SK-N-SH (cell line): ENCODE results near the gene CLEC4G. TPM values are rescaled to one million over a fixed set of nuclear protein-coding genes. Genes with fewer than 3 reads are reported as not detected.

Experiments
- CTCF ChIA-PET: fragments of 300-600, 350-600 bp; formaldehyde crosslinking; extraction: SDS; loops from one replicate; lab custom pipeline; 2021; lab: Yijun Ruan, JAX
- POLR2A ChIA-PET: fragments of 350-600 bp; sonication (Branson Sonifier 250); formaldehyde crosslinking; extraction: SDS; loops from one replicate; lab custom pipeline; 2020; ENCODE audit warnings: antibody characterized with exemption, inconsistent platforms; lab: Yijun Ruan, JAX
- DNase-seq: peaks from one replicate; pipeline ENCODE4 v3.0.0; 2012
- H2AFZ ChIP-seq: fragments of 200-600 bp; sonication (generic); 2 replicates; pipeline ENCODE4 v1.8.1; 2016; ENCODE audit warnings: antibody characterized with exemption, mild to moderate bottlenecking, low read depth
- H3F3A ChIP-seq: fragments of 200-600 bp; sonication (generic); replicated peaks from 2 replicates; pipeline ENCODE3; 2016; ENCODE audit warnings: antibody characterized with exemption, mild to moderate bottlenecking; ENCODE audit not compliant: insufficient read depth
- H3K27ac ChIP-seq, 2 experiments: fragments of 200-500 bp in 1 of 2; fragments of 200-600 bp in 1 of 2; sonication (Bioruptor generic) in 1 of 2; sonication (generic), shearing (Covaris generic) in 1 of 2; 2 replicates each; pipeline versions ENCODE4 v1.5.1 to v1.6.1; 2014 to 2016; ENCODE audit warnings: low read depth in 2 of 2, inconsistent platforms in 1 of 2, low read length in 1 of 2, mild to moderate bottlenecking in 1 of 2, mixed read lengths in 1 of 2
- H3K27me3 ChIP-seq: fragments of 200-600 bp; sonication (generic), shearing (Covaris generic); 2 replicates; pipeline ENCODE4 v1.6.1; 2016; ENCODE audit warnings: mixed run types; ENCODE audit not compliant: insufficient read depth
- H3K36me3 ChIP-seq, 2 experiments: fragments of 200-500 bp in 1 of 2; fragments of 200-600 bp in 1 of 2; sonication (Bioruptor generic) in 1 of 2; sonication (generic) in 1 of 2; replicated peaks in 1 of 2; 2 replicates each; pipeline versions ENCODE3 to v1.5.1; 2014 to 2016; ENCODE audit warnings: low read length in 1 of 2, mild to moderate bottlenecking in 1 of 2; ENCODE audit not compliant: insufficient read depth in 2 of 2, control insufficient read depth in 1 of 2
- H3K4me1 ChIP-seq, 2 experiments: fragments of 200-500 bp in 1 of 2; fragments of 200-600 bp in 1 of 2; sonication (Bioruptor generic) in 1 of 2; sonication (generic), shearing (Covaris generic) in 1 of 2; 2 replicates each; pipeline versions ENCODE4 v1.5.1 to v1.6.1; 2014 to 2016; ENCODE audit warnings: low read depth in 1 of 2, low read length in 1 of 2, mixed run types in 1 of 2; ENCODE audit not compliant: insufficient read depth in 2 of 2, control insufficient read depth in 1 of 2
- H3K4me2 ChIP-seq: fragments of 200-600 bp; sonication (generic), shearing (Covaris generic); 2 replicates; pipeline ENCODE4 v1.6.1; 2017; ENCODE audit warnings: mixed run types
- H3K4me3 ChIP-seq, 2 experiments: fragments of 200-500 bp in 1 of 2; fragments of 200-600 bp in 1 of 2; sonication (Bioruptor generic) in 1 of 2; sonication (generic), shearing (Covaris generic) in 1 of 2; 2 replicates each; pipeline versions ENCODE4 v1.5.1 to v1.8.1; 2014 to 2016; ENCODE audit warnings: low read depth in 2 of 2, inconsistent platforms in 1 of 2, low read length in 1 of 2, mild to moderate bottlenecking in 1 of 2, mixed read lengths in 1 of 2, moderate library complexity in 1 of 2
- H3K79me2 ChIP-seq: fragments of 200-600 bp; sonication (generic); 2 replicates; pipeline ENCODE4 v1.8.1; 2017; ENCODE audit warnings: mild to moderate bottlenecking; ENCODE audit not compliant: insufficient read depth
- H3K9ac ChIP-seq: fragments of 200-600 bp; sonication (generic); 2 replicates; pipeline ENCODE4 v1.6.1; 2017; ENCODE audit warnings: mixed run types
- H3K9me2 ChIP-seq: fragments of 200-600 bp; sonication (generic); 2 replicates; pipeline ENCODE4 v1.6.1; 2017; ENCODE audit warnings: mixed run types
- H3K9me3 ChIP-seq: fragments of 200-600 bp; sonication (generic); 2 replicates; pipeline ENCODE4 v1.6.1; 2017; ENCODE audit warnings: mixed run types, mild to moderate bottlenecking, moderate library complexity
- H4K20me1 ChIP-seq: fragments of 200-600 bp; sonication (generic); 2 replicates; pipeline ENCODE4 v1.6.1; 2017; ENCODE audit warnings: mild to moderate bottlenecking, mixed run types; ENCODE audit not compliant: insufficient read depth
- CHD2 ChIP-seq: fragments of 150-350 bp; IDR thresholded peaks from 2 replicates; pipeline ENCODE4 v1.6.1; 2018; ENCODE audit warnings: low read length; ENCODE audit not compliant: partially characterized antibody
- EZH2phosphoT487 ChIP-seq: fragments of 200-600 bp; sonication (generic); IDR thresholded peaks from 2 replicates; pipeline ENCODE4 v1.6.1; 2017; ENCODE audit warnings: low read depth, mixed run types, mild to moderate bottlenecking, antibody characterized with exemption, moderate library complexity, borderline replicate concordance
- FOXJ3 ChIP-seq: sonication (generic); formaldehyde crosslinking; IDR thresholded peaks from 2 replicates; pipeline ENCODE4 v1.5.1; 2020; ENCODE audit warnings: mild to moderate bottlenecking, missing genetic modification reagents
- JUND ChIP-seq: IDR thresholded peaks from 2 replicates; pipeline ENCODE4 v1.4.0; 2012
- NFIC ChIP-seq: IDR thresholded peaks from 2 replicates; pipeline ENCODE4 v1.4.0; 2012; ENCODE audit warnings: borderline replicate concordance
- POLR2AphosphoS5 ChIP-seq: IDR thresholded peaks from 2 replicates; pipeline ENCODE4 v1.6.1; 2012; ENCODE audit warnings: low read depth, low read length
- TAF1 ChIP-seq: IDR thresholded peaks from 2 replicates; pipeline ENCODE4 v1.6.1; 2012; ENCODE audit warnings: low read depth, mild to moderate bottlenecking, low read length, moderate library complexity, borderline replicate concordance
- TCF12 ChIP-seq: IDR thresholded peaks from 2 replicates; pipeline ENCODE4 v1.4.0; 2012
- TEAD4 ChIP-seq: IDR thresholded peaks from 2 replicates; pipeline ENCODE4 v1.4.0; 2012; ENCODE audit warnings: mild to moderate bottlenecking, borderline replicate concordance; ENCODE audit not compliant: insufficient read depth
- WGBS: methylation state at CpG from one replicate; pipeline ENCODE4 v1.1.6; 2017; ENCODE audit warnings: low lambda C conversion rate; 5-methylcytosine and 5-hydroxymethylcytosine counted together
- polyA plus RNA-seq, 3 experiments: library from polyadenylated mRNA; depleted of rRNA; stranded (reverse); fragments of >200 nt; gene quantifications; 2 replicates each; pipeline ENCODE4 v1.2.3, GENCODE V29; 2012
- TF ChIP-seq, protein P1 (sequence below): IDR thresholded peaks from 2 replicates; pipeline ENCODE4; 2012

The CLEC4G gene
- polyA plus RNA-seq, 1 of the 3 experiments (the other 2 are of a cell fraction) = not detected

DNA sequence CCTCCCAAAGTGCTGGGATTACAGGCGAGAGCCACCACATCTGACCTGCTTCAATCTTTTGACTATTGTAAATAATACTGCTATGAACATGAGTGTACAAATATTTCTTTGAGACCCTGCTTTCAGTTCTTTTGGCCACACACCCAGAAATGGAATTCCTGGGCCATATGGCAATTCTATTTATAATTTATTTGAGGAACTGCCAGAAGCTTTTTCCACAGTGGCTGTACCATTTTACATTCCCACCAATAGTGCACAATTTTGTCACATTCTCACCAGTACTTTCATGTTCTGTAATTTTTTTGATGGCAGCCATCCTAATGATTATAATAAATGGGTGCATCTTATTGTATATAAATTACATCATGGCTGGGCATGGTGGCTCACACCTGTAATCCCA is 16.2 kb downstream of the CLEC4G start (continued):
- TF ChIP-seq TAF1 = no peak

DNA sequence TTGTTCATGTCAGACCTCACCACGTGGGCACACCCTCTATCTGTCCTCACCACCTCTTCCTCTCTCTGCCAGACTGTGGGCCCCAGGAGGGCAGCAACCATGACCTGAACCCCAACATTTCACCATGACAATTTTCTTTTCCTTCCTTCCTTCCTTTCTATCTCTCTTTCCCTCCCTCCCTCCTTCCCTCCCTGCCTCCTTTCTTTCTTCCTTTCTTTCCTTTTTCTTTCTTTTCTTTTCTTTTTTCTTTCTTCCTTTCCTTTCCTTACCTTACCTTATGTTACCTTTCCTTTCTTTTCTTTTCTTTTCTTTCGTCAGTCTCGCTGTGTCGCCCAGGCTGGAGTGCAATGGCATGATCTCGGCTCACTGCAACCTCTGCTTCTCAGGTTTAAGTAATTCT is 21.3 kb downstream of the CLEC4G start:
- CTCF ChIA-PET = interaction anchor here (1.4 kb wide), 1 partner anchor 30 kb away, joined by 4 read pairs; the partner anchor contains the start of gene TRAPPC5

DNA sequence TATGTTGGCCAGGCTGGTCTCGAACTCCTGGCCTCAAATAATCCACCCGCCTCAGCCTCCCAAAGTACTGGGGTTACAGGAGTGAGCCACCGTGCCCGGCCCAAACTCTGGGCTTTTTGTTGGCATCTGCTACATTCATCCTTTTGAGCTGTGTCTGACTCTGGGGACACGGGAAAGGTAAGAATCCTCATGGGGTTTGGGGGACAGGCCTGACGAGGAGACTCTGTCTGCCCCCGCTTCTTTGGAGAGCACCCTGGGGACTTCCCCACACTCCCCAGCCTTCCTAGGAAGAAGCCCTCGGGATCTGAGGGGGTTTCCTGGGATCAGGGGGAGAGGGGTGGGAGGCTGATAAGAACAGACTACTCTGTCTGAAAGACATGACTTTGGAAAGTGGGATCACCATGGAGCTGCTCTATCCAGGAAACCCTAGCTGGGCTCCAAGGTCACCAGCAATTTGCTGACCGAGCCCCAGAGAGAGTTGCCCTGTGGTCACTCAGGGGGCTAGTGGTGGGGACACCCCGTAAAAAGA is 21.9 kb downstream of the CLEC4G start:
- Histone ChIP-seq H3K79me2 (no peaks in the 10 kb centered on the region), H3K4me2 (no peak overlapping the region), H3K4me3 (no peak overlapping the region), H3K36me3 (no peaks in the 10 kb centered on the region), H2AFZ (no peak overlapping the region), H3K9ac (no peak overlapping the region), H3K27ac (no peak overlapping the region), H3K4me1 (no peaks in the 10 kb centered on the region), H3F3A (no peaks in the 10 kb centered on the region), H3K27me3 (peaks cover 46% of the 10 kb centered on the region), H3K9me2 (no peaks in the 10 kb centered on the region), H4K20me1 (no peaks in the 10 kb centered on the region), H3K9me3 (no peaks in the 10 kb centered on the region)
- TF ChIP-seq TCF12 = no peak
- TF ChIP-seq, protein P1, sequence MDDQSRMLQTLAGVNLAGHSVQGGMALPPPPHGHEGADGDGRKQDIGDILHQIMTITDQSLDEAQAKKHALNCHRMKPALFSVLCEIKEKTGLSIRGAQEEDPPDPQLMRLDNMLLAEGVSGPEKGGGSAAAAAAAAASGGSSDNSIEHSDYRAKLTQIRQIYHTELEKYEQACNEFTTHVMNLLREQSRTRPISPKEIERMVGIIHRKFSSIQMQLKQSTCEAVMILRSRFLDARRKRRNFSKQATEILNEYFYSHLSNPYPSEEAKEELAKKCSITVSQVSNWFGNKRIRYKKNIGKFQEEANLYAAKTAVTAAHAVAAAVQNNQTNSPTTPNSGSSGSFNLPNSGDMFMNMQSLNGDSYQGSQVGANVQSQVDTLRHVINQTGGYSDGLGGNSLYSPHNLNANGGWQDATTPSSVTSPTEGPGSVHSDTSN = no peak
- DNase-seq = no peak
- 7% methylated on average over 10 of the region's 10 CpGs for WGBS
- ChIA-PET POLR2A (no interaction called here), CTCF (interaction anchor here (1.4 kb wide), 1 partner anchor 29 kb away, joined by 4 read pairs; the partner anchor contains the start of gene TRAPPC5)

More for the DNA sequence above, 21.3 kb downstream of the CLEC4G start:
- DNase-seq = no peak
- Histone ChIP-seq H3K4me1 (no peaks in the 10 kb centered on the region), H3K36me3 (no peaks in the 10 kb centered on the region), H3F3A (no peaks in the 10 kb centered on the region), H3K9me2 (no peaks in the 10 kb centered on the region), H3K79me2 (no peaks in the 10 kb centered on the region), H3K9me3 (no peaks in the 10 kb centered on the region), H3K9ac (no peak overlapping the region), H3K27me3 (peaks cover 42% of the 10 kb centered on the region), H3K4me3 (no peak overlapping the region), H2AFZ (no peak overlapping the region), H4K20me1 (no peaks in the 10 kb centered on the region), H3K4me2 (no peak overlapping the region), H3K27ac (no peak overlapping the region)
- TF ChIP-seq POLR2AphosphoS5 = no peak
- no peak for TF ChIP-seq NFIC
- TF ChIP-seq FOXJ3 (CRISPR knock-in tag) = no peak
- TF ChIP-seq EZH2phosphoT487 = no peak
- no peak for TF ChIP-seq TEAD4
- no peak for TF ChIP-seq JUND
- TF ChIP-seq CHD2 = no peak
- POLR2A ChIA-PET = no interaction called here
- 51% methylated on average over 5 of the region's 5 CpGs for WGBS
